HL-60 (cell line): Measurements from ENCODE around the gene LRRC61.
"Not testable (repeated sequence)": the region's sequence is repeated elsewhere in the genome, so short reads cannot be mapped to it uniquely, and the experiment has no call there.

Source experiments
- DNase-seq, 2 experiments: peaks; one replicate each; pipeline ENCODE4 v3.0.0-alpha.2; 2010 to 2020; ENCODE audit warnings: low read depth in 1 of 2, low spot score in 1 of 2
- H3K27ac ChIP-seq: fragments of 250-450 bp; sonication (Bioruptor Pico); replicated peaks from 2 replicates; pipeline ENCODE4 v1.5.1; 2020; ENCODE audit warnings: mild to moderate bottlenecking, moderate library complexity
- H3K27me3 ChIP-seq: fragments of 250-450 bp; sonication (Bioruptor Pico); 2 replicates; pipeline ENCODE4 v1.5.1; 2021; ENCODE audit warnings: mild to moderate bottlenecking, moderate library complexity; ENCODE audit not compliant: insufficient read depth, poor library complexity, severe bottlenecking
- H3K4me3 ChIP-seq: replicated peaks from 2 replicates; pipeline ENCODE4 v1.5.1; 2011; ENCODE audit warnings: mild to moderate bottlenecking, control low read depth, low read length; ENCODE audit not compliant: insufficient read depth
- CTCF ChIP-seq: IDR thresholded peaks from one replicate; pipeline ENCODE4 v1.5.1; 2011; ENCODE audit warnings: low read length, control low read depth, inconsistent platforms; ENCODE audit not compliant: insufficient read depth
- GABPA ChIP-seq: IDR thresholded peaks from 2 replicates; pipeline ENCODE4 v1.6.1; 2012; ENCODE audit warnings: low read depth
- POLR2AphosphoS5 ChIP-seq: IDR thresholded peaks from 2 replicates; pipeline ENCODE4 v1.6.1; 2012; ENCODE audit warnings: low read depth
- REST ChIP-seq: IDR thresholded peaks from 2 replicates; pipeline ENCODE4 v1.6.1; 2012; ENCODE audit warnings: low read depth; ENCODE audit not compliant: insufficient replicate concordance
- SPI1 ChIP-seq: IDR thresholded peaks from 2 replicates; pipeline ENCODE4 v1.6.1; 2012; ENCODE audit warnings: low read depth, mild to moderate bottlenecking, borderline replicate concordance

Gene LRRC61

GRCh38 chr7:150311711-150312110 is 11.4 kb upstream of the LRRC61 start:
- Histone ChIP-seq H3K4me3 (no peak overlapping the region), H3K27me3 (no peaks in the 10 kb centered on the region), H3K27ac (no peak overlapping the region)
- DNase-seq, result no peak
- TF ChIP-seq GABPA, result no peak
- 0 out of 2 replicates have a peak, but pooled peaks have one; percentile 6 for TF ChIP-seq SPI1

GRCh38 chr7:150312649-150313366 is 10.3 kb upstream of the LRRC61 start:
- not testable (repeated sequence) for H3K27ac ChIP-seq

GRCh38 chr7:150313367-150313809 is 9.8 kb upstream of the LRRC61 start:
- Histone ChIP-seq H3K27ac (no peak overlapping the region), H3K4me3 (no peak overlapping the region), H3K27me3 (no peaks in the 10 kb centered on the region)
- DNase-seq, result no peak
- TF ChIP-seq CTCF (no peak), SPI1 (no peak), REST (no peak), POLR2AphosphoS5 (no peak), GABPA (no peak)

More at GRCh38 chr7:150312649-150313366, 10.3 kb upstream of the LRRC61 start:
- not testable (repeated sequence) for H3K27me3 ChIP-seq, DNase-seq, H3K4me3 ChIP-seq

- no peak overlapping the region for H3K4me3 ChIP-seq
- TF ChIP-seq GABPA (no peak), SPI1 (no peak), REST (no peak), CTCF (no peak), POLR2AphosphoS5 (no peak)
- H3K27ac ChIP-seq, result no peak overlapping the region
- no peaks in the 10 kb centered on the region for H3K27me3 ChIP-seq
- DNase-seq, result no peak
Measured at GRCh38 chr7:150313870-150314269, 9.3 kb upstream of the LRRC61 start.
